NCI-H2081 treated with DMSO at 0.1 percent for 48 hours (cell line): ENCODE results near the gene TMEM89.
A peak's percentile ranks its signal among the peaks of the same experiment; 100 is the strongest.

Experiments
- DNase-seq: peaks from one replicate; lab custom pipeline; 2025; lab: John Stamatoyannopoulos, UW

Gene TMEM89

DNA sequence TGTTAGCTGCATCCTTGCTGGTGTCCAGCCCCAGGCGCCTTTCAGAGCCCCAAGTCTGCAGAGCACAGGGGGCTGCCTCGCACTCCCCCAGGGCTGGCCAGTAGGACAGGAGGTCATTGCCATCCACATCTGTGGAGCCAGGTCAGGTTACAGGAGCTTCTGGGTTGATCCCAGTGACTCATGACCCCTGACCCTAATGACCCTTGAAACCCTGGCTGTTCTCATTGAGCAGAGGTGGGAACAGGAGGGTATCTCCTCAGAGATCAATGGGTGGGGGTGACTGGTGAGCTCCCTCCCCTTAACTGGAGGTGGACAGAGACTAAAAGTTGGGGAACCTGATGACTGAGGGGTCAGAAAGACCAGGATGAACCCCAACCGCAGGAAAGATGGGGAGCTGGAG, 19.8 kb upstream of the TMEM89 start:
- no peak for DNase-seq

DNA sequence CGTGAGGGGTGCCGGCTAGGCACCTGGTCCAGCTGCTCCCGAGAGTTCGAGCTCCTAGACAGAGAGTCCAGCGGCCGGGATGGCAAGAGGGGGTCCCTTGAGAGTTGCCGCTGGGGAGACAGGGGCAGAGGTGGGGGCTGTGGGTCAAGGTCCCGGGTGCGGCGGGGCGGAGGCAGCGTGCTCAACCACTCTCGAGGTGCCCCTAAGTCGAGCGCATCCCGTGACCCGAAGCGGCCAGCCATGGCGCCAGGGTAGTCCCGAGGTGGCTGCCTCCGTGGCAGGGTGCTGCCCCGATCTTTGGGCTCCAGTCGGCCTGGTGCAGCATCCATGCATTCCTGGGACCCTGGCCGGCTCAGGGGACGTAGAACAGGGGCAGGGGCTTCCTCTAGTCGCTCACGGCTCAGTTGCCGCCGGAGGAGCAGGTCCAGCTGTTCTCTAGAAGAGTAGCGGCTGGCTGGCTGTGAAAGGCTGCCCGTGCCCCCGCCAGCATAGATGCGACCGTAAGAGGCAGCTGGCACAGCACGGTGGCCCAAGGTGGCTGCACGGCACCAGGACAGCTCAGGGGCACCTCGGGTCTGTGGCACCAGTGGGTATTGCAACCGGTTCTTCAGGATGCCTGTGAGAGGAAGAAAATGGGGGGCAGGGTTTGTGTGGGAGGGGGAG, 18.5 kb upstream of the TMEM89 start:
- DNase-seq = no peak

DNA sequence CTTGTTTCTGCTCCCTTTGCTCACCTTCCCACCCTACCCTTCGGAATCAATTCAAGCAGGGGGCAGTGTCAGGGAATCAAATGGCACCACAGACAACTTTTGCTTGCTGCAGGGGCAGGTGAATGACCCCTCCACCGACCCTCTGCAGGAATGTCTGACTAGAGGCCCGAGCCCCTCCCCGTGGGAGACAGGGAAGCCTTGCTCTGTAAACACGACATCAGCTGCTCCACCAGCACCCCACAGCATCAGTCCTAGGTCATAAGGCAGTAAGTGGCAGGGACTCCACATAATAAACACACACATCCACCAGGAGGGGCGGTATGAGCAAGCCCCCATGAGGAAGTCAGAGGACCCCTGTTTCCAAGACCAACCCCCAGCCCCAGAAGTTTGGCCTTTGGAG, 15.7 kb upstream of the TMEM89 start:
- no peak for DNase-seq

DNA sequence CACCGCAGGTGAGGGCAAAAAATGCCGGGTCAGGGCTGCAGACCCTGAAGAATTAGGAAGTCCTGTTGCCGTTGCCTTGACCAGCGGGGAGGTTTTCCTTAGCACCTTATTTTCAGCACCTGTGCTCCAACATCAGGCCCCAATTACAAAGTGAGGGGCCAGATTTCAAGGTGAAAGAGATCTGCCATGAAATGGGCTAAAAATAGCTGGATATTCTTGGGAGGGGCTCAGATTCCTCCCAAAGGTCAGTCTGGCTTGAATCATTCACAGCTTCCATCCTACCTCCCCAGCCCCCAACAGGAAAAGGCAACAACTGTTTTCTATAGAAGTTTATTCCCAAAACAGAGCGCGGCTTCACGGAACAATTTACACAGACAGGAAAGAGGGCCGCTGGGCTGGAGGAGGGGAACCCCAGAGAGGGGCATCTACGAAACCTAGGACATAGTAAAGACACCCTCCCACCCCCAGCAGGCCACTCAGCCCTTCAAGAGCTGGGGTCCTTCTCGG, 14.6 kb upstream of the TMEM89 start:
- no peak for DNase-seq

DNA sequence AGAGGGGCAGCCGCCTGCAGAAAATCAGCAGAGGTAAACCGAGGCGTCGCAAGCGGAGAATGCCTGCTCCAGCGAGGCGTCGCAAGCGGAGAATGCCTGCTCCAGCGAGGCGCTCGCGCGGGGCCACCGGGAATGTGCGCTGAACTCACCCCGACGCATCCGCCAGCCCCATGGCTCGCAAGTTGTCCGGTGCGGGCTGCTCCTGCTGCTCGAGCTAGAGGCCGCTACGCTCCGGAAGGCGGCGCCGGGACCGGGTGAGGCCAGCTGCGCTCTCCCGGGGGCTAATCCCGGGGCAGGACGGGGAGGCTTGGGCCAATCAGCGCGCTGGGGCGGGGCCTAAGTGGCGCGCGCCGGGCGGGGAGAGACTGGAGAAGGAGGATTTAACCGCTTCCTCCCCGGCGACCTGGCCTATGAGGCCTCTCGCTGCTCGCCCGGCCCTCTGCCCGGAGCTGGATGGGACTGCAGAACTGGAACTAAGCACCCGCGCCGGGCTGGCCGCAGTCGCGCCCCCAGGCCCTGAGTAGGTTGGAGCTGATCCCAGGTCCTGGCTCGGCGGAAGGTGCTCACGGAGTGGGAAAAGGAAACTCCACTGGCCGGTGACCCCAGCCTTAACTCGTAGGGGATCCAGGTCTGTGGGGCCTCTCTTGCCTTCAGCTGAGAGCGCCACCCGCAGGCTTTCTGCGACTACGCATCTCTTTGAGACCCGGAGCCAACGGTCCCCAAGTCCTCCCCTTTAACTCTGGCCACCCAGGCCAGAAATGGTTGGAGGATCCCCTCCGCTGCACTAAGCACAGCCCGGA, 13.9 kb upstream of the TMEM89 start, which contains the start of gene SLC26A6:
TSS of gene SLC26A6 (minus strand) at position 240 of the 800 bp plus-strand sequence. CDS start at position 172, 68 bp downstream.
- DNase-seq = peak; percentile 15

DNA sequence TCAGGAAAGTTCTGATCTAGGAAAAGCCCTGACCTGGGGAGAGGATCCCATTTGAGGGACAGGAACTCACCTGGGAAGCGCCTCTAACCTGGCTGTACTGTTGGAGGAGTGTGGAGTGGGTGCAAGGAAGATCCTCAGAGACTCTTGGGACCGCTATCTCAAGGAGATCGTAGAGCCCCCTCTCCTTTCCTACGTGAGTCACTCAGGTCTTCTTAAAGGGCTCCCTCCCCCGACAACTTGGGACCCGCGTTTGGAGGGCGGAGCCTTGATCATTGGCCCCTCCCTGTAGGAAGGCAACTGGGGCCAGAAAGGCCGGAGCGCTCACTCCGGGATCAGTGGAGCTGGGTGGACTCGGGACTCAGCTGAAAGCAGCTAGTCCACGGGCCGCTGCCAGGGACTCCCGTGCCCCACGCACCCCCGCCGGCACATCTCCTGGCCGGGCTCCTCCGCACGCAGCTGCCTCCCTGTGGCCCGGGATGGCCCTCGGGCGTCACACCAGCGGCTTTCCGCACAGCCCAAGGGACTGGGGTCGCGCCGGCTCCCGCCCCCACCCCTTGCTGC, 13.2 kb upstream of the TMEM89 start:
- DNase-seq = no peak

DNA sequence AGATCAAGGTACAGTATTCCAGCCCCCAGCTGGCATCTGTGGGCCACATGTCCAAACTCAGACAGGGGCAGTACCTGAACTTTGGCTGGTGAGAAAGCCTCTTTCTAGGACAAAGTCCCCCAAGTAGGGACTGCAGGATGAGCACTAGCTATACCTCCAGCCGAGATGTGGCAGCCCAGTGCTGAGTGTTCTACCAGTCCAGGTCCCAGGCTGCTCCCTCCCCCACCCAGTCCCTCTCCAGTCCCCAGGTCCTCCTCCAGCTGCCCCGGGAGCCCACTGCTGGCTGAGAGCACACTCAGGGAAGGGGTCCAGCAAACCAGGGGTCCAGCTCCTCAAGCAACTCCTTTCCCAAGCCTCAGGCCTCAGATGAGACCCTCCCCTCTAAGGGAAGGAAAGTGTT, 12.2 kb upstream of the TMEM89 start:
- no peak for DNase-seq

DNA sequence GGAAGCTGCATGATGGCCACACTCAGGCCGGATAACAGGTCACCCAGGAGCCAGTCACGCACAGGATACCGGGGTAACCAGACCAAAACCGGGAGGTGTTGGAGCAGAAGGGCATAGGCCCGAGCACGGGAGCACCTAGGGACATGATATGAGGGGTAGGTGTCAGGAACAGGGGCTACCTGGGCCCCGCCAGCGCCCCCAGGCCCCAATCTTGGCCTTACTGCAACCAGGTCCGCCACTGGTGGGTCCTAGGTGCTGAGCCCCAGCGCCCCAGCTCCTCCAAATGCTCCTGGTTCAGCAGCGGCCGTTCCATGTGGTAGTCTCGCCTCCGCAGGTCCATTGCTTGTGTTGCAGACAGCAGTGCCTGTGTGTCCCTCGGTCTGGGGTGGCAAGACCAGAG, 11.7 kb upstream of the TMEM89 start:
- DNase-seq = no peak

DNA sequence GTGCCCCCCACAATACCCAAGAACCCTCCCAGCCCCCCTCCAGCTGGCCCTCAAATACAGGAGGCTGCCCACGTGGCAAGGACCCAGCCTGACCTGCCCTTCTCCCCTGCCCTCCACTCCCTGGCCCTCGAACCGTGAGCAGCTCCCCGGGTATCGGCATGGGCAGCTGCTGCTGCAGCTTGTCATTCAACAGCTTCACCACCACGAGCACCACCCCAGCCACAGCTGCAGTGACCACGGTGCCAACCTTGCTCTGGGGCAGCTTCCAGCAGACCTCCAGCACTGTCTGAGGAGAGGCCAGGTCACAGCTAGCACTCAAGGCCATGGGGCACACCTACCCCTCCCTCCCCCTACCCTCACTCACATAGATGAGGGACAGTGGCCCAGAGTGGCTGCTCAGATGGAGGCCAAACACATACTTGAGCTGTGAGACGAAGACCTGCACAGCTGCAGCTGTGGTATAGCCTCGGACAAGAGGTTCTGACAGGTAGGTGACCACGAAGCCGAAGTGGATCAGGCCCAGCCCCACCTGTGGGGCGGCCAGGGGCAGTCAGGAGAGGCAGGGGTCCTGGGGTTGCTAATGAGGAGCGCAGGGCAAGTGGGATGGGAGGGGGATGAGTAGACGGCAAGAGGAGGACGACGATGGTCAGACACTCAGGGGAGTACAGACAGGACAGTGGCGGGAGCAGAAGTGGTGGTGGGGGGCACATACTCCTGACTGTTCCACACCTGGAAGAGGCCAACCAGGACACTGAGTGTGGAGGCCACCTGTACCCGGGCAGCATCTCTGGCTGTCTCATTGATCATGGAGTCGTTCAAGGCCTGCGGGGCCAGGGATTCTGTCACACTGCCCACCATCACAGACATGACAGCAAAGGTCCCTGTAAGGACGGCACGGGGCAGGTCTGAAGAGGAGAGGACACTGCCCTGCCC, 10.2 kb upstream of the TMEM89 start:
- DNase-seq = no peak

DNA sequence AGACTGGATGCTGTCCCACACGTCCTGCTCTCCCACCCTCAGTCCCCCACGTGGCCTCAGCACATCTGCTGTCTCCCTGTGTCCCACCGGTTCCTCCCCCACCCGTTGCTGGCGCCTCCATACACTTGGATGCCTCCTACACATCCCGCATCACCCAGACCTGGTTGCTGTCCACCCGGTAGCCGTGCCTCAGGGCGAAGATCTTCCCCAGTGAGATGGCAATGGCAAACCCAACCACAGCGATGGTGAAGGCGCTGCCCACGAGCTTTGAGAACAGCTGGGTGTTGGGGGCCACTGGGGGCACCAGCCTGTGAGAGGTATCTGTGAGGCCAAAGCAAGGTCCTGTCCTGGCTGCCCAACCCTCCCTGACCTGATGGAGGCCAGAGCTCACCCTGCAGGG, 9.3 kb upstream of the TMEM89 start:
- no peak for DNase-seq

DNA sequence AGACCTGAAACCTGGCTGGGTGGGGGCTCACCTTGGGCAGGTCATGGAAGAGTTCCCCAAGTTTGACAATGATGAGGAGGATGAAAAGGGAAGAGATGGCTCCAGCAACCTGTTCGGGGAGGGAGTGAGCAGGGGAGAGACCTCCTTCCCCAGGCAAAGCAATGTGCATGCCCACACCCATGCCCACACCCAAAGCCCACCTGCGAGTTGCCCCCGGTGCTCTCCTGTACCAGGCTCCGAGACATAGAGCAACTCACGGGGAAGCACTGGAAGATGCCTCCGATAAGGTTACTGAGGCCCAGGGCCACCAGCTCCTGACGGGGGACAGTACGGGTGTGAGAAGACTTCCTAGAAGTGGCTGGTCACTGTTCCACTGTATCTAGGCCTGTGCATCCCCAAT, 8.8 kb upstream of the TMEM89 start:
- DNase-seq = no peak

DNA sequence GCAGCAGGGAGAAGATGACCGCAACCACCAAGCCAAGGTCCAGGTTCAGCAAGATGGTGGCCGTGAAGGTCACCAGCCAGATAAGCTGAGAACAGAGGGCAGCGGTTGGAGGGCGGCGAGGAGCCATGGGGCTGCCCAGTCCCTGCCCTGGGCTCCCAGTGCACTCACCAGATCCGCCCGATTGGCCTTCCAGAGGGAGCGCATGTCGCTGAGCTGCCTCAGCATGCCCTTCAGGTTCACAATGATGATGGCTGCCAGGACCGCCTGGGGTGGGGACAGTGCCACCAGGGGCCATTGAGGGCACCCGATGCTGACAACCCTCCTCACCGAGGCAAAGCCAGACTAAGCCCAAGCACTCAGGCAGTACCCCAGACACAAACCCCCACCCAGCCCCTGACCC, 8.3 kb upstream of the TMEM89 start:
- DNase-seq = no peak

DNA sequence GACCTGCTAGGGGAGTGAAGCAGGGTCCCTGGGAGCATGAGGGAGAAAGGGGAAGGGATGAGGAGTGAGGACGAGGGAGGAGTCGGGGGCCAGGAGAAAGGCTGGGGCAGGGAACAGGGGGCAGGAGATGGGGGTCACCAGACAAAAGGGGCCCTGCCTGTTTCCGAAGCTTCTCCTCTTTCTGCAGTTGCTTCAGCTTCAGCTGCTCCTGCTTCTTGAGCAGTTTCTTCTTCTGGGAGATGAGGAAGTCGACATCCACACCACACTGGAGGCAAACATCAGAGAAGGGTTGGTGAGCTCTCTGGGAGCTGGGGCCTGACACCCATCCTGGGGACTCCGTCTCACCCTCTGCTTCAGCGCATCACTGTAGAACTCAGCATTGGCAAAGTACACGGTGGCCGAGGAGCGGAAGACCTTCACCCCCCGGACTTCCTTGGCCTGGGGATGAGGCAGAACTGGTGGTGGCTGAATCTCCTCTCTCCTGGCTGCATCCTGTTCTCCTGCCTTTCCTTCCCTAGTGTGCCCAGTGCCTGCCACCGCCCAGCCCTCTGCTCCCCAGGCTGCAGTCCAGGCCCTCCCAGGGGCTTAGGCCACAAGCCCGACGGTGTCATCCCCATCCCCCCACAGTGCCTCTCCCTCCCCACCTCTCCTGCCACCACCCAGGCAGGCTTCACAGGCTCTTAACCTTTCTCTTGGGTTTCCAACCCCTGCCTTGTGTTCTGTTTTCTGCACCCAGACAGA, 6.9 kb upstream of the TMEM89 start:
- no peak for DNase-seq

DNA sequence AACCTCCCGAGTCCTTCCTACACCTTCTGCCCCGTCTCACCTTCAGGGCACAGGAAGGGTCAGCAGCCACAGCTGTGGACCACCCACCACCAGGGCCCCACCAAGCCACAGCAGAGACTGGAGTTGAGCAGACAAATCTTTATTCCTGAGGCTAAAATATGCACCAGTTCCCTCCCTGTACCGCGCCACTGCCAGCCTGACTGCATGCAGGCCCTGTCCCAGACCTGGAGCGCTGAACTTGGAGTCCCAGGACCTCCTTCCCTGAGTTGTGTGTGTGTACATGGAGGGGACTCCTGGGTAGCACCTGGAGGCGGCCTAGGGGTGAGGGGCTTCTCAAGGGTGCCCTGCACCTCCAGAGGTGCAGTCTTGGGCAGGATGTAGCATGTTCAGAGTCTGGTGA, 4.0 kb upstream of the TMEM89 start:
- DNase-seq = no peak

DNA sequence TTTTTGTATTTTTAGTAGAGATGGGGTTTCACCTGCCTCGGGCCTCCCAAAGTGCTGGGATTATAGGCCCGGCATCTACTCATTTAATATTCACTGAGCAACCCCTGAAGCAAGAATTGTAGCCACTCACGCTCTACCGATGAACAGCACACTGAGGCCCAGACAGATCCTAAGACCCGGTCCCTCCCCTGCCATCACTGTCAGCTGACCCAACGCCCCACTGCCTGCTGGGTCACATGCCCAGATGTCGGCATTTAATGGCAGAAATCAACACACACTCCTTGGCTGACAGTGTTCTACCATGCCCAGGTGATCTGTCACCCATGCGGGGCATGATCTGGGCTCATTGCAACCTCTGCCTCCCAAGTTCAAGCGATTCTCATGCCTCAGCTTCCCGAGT, 3.2 kb upstream of the TMEM89 start:
- no peak for DNase-seq

DNA sequence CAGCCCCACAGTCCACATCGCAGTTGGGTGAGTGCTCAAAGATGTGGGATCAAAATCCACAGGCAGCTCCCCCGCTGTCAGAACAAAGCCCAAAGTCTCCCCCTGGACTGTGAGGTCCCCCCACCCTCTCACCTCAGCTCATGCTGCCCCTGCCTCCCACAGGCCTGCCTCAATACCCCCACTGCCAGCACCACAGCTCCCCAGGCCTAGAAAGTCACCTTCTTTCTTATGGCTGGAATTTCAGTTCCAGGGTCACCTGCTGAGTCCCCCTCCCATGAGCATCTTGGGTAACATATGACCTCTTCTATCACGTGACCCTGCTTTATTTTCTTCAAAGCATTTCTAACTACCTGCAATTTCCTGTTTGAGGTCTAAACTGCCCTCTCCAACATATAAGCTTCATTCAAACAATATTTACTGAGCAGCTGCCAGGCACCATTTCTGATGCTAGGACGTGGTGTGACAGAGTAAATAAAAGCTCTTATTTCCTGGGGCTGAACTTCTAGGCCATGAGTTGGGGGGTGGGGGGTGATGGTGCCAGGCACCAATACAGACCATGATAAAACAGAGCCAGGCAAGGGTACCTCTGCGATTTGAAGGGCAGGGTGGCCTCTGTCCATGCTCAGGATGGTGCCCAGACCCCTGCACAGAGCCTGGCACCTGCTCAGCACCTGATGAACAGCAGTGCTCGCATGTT, 2.4 kb upstream of the TMEM89 start:
- peak; percentile 79 for DNase-seq

DNA sequence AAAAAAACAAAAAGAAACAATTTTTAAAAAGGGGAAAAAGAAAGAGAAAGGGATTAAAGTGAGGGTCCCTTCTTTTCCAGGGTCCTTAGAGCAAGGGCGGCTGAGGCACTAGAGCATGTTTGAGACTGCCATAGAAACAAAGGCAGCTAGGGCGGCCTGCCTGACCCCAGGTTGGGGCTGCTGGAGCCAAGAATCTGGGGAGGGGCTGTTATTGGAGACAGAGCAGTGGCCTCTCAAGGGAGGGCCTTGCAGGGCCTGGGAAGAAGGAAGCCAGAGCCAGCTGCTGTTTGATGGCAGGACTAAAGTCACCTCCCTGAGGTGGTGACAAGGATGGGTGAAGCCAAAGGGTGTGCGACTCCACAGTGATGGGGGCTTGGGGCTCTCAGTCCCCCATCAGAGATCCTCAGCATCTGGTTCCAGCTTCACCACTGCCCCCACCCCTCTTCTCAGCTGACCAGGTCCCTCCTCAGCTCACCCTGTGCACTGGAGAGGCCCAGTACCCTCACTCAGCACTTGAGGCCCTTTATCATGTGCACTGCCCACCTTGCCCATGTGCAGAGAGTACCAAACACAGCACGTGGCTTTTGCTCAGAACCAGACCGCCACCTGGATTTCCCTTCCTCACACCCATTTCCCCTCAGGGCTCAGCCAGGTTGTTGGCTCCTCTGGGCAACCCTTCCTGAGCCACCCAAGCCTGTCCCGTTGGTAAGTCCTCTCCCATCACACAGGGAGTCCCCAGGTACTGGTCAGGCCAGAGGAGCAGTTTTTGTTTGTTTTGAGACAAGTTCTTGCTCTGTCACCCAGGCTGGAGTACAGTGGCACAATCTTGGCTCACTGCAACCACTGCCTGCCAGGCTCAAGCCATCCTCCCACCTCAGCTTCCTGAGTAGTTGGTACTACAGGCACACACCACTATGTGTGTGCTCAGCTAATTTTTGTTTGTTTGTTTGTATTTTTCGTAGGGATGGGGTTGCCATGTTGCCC, 1.7 kb downstream of the TMEM89 start:
- DNase-seq = no peak

DNA sequence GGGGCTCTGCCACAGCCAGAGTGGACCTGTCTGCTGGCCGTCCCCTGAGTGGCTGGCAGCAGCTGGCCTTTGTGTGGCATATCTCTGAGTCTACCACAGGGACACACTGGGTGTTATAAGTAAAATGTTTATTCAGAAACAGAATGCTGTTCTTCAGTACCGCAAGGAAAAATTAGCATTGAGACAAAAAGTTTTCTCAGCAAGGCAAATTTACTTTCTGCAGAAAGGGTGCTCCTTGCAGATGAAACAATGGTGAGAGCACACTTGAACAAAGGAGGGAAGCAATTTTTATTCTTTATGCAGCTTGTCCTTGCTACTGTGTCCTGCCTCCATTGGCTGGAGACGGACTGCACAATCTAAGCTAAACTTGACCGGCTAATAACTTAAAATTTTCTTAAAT, 4.0 kb downstream of the TMEM89 start:
- no peak for DNase-seq

DNA sequence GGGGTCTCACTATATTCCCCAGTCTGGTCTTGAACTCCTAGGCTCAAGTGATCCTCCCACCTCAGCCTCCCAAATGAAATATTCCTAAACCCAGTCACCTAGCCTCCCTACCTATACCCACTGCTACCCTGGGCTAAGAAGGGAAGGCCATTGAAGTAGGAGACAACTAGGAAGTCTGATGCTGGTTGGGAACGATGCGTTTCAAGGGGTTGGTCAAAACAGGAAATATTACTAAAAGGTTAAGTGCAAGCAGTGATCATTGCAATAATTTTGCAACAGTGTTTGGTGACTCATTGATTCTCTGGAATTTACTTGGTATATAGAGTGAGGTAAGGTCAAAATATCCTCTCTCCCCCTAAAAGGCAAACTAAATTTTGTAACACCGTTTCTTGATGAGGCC, 7.5 kb downstream of the TMEM89 start:
- DNase-seq = no peak
